ENCODE data around the gene SEZ6L2.
"Not testable (repeated sequence)": the region's sequence is repeated elsewhere in the genome, so short reads cannot be mapped to it uniquely, and the experiment has no call there.

Gene SEZ6L2

GRCh38 chr16:29909851-29910250 is 10.5 kb upstream of the SEZ6L2 start:
- DNase-seq (ENCODE audit: low spot score) = not testable (repeated sequence)

- no peak for DNase-seq (ENCODE audit: low spot score)
Measured at GRCh38 chr16:29909391-29909790, 10.0 kb upstream of the SEZ6L2 start.

- no peak for DNase-seq (ENCODE audit: low spot score)
Measured at GRCh38 chr16:29908719-29909220, 9.4 kb upstream of the SEZ6L2 start.

GRCh38 chr16:29907973-29908372 is 8.6 kb upstream of the SEZ6L2 start:
- DNase-seq (ENCODE audit: low spot score) = no peak

- DNase-seq (ENCODE audit: low spot score) = no peak
Measured at GRCh38 chr16:29906520-29907244, 7.3 kb upstream of the SEZ6L2 start.

GRCh38 chr16:29905668-29906067 is 6.3 kb upstream of the SEZ6L2 start:
- DNase-seq (ENCODE audit: low spot score) = no peak

- DNase-seq (ENCODE audit: low spot score) = no peak
Measured at GRCh38 chr16:29904947-29905346, 5.6 kb upstream of the SEZ6L2 start.

GRCh38 chr16:29903590-29903989 is 4.2 kb upstream of the SEZ6L2 start:
- DNase-seq (ENCODE audit: low spot score) = no peak

GRCh38 chr16:29901607-29901945 is 2.2 kb upstream of the SEZ6L2 start:
- no peak for DNase-seq (ENCODE audit: low spot score)

GRCh38 chr16:29900888-29901606 is 1.7 kb upstream of the SEZ6L2 start:
- DNase-seq (ENCODE audit: low spot score) = no peak

- peak; percentile 67 for DNase-seq (ENCODE audit: low spot score)
Measured at GRCh38 chr16:29900102-29900887, 945 bp upstream of the SEZ6L2 start, which contains the start of gene ASPHD1. Gene ASPHD1, plus strand, starts transcription at chr16:29900488. Its CDS starts 484 bp downstream, at chr16:29900972.

GRCh38 chr16:29898804-29899515 is 390 bp downstream of the SEZ6L2 start:
- DNase-seq (ENCODE audit: low spot score) = no peak

GRCh38 chr16:29898135-29898803 is 1.1 kb downstream of the SEZ6L2 start:
- no peak for DNase-seq (ENCODE audit: low spot score)

GRCh38 chr16:29897333-29897732 is 2.0 kb downstream of the SEZ6L2 start:
- DNase-seq (ENCODE audit: low spot score) = no peak

GRCh38 chr16:29896841-29897240 is 2.5 kb downstream of the SEZ6L2 start:
- no peak for DNase-seq (ENCODE audit: low spot score)

- no peak for DNase-seq (ENCODE audit: low spot score)
Measured at GRCh38 chr16:29894352-29894751, 5.0 kb downstream of the SEZ6L2 start.

GRCh38 chr16:29893553-29893952 is 5.8 kb downstream of the SEZ6L2 start:
- DNase-seq (ENCODE audit: low spot score) = no peak

GRCh38 chr16:29892458-29892813 is 6.9 kb downstream of the SEZ6L2 start:
- no peak for DNase-seq (ENCODE audit: low spot score)

GRCh38 chr16:29891525-29892457 is 7.6 kb downstream of the SEZ6L2 start:
- no peak for DNase-seq (ENCODE audit: low spot score)

- DNase-seq (ENCODE audit: low spot score) = not testable (repeated sequence)
Measured at GRCh38 chr16:29889372-29889771, 10.0 kb downstream of the SEZ6L2 start.

All from hematopoietic multipotent progenitor cell treated with erythropoietin and hydrocortisone succinate and interleukin-3 and kit ligand, for 15 days (in vitro differentiated cells).